Measurements from ENCODE around the gene SLC38A3.
"Not testable (repeated sequence)": the region's sequence is repeated elsewhere in the genome, so short reads cannot be mapped to it uniquely, and the experiment has no call there.

The SLC38A3 gene

DNA sequence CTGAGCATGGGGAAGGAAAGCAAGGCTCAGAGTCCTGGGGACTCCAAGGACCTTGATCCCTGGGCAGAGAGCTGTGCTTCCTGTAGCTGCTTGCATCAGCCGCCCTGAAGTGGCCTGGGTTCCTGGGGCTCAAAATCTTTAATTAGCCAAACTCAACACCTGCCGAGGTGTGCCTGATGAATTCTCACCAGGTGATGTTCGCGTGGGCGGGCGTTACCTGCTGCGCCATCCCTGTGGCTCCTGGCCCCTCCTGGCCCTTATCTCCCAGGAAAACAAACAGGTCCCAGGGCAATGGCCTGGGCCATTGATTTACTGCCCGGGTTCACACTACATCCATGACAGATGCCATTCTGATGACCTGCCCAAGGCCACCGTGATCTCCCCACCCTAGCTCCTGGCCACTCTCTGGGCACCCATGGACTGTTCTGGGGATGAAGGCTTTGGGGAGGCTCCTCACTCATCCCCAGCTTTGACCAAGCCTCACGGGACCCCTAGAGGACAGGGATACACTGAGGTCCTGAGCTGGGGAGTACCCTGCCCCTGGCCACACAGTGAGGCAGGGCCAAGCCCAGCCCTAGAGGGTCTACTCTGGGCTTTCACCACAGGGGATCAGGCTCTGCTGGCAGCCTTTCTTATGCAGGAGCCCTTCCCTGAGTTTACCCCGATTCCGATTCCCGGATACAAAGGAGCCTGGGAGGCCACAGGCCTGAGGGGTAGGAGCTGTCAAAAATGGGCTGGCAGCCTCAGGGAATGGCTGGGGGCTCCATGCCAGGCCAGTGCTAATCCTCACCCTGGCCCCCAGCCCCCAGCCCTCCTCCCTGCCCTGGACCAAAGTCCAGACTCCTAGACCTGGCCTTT lies 5.7 kb downstream of the SLC38A3 start:
- H3K27ac ChIP-seq: no peak overlapping the region
- no peak for DNase-seq (ENCODE audit: low spot score)
- H3K4me3 ChIP-seq: no peak overlapping the region
- TF ChIP-seq, protein P1, sequence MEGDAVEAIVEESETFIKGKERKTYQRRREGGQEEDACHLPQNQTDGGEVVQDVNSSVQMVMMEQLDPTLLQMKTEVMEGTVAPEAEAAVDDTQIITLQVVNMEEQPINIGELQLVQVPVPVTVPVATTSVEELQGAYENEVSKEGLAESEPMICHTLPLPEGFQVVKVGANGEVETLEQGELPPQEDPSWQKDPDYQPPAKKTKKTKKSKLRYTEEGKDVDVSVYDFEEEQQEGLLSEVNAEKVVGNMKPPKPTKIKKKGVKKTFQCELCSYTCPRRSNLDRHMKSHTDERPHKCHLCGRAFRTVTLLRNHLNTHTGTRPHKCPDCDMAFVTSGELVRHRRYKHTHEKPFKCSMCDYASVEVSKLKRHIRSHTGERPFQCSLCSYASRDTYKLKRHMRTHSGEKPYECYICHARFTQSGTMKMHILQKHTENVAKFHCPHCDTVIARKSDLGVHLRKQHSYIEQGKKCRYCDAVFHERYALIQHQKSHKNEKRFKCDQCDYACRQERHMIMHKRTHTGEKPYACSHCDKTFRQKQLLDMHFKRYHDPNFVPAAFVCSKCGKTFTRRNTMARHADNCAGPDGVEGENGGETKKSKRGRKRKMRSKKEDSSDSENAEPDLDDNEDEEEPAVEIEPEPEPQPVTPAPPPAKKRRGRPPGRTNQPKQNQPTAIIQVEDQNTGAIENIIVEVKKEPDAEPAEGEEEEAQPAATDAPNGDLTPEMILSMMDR (IDR thresholded peaks at IDR 0.05): no peak

DNA sequence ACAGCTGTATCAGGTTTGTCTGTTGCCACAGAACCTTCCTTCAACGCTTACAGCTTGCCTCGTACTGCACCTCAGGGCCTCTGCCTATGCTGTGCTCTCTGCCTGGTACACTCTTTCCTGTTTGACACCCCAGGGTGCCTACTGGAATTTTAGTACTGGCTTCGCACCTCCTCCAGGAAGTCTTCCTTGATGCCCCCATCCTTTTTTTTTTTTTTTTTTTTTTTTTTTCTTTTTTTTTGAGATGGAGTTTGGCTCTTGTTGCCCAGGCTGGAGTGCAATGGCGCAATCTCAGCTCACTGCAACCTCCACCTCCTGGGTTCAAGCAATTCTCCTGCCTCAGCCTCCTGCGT lies 6.3 kb downstream of the SLC38A3 start:
- H3K4me3 ChIP-seq; DNase-seq (ENCODE audit: low spot score); H3K27ac ChIP-seq: not testable (repeated sequence)

DNA sequence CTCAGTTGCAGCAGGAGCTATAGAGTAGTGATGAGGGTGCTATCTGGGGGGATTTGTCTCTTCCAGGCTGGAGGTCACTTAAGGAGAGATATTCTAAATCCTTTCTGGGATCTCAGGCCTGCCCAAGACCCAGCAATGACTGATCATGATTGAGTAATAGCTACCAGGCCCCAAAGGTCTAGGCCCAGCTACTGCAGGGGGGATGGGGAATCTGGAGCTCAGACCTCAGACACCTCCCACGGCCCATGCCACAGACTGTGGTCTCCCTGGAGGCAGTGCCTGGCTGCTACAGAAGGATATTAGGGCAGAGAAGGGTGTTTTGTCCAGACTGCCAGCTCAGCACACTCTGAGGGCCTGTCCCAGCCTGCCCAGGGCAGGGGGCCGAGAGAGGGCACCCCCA lies 6.9 kb downstream of the SLC38A3 start:
- Histone ChIP-seq H3K27ac (no peak overlapping the region), H3K4me3 (no peak overlapping the region)
- TF ChIP-seq, protein P1 (IDR thresholded peaks at IDR 0.05): no peak
- DNase-seq (ENCODE audit: low spot score): no peak

DNA sequence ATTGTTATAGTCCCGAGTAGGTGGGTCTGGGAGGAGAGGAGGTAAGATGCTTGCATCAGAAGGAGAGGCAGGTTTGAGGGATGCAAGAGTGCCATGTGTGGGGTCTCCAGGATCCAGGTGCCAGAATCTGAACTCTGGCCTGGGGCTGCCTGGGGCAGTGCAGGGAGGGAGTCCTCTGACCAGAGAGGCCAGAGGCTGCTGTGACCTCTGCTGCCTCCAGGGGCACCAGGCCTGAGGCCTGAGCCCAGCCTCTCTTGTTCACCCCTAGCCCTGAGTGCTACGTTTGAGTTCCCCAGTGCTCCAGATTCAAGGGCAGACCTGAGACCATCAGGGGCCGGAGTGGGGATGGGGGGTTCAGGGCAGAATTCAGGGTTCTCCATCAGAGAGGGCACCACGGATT lies 7.4 kb downstream of the SLC38A3 start:
- no peak overlapping the region for H3K27ac ChIP-seq
- TF ChIP-seq, protein P1 (IDR thresholded peaks at IDR 0.05): no peak
- no peak for DNase-seq (ENCODE audit: low spot score)
- H3K4me3 ChIP-seq: no peak overlapping the region

DNA sequence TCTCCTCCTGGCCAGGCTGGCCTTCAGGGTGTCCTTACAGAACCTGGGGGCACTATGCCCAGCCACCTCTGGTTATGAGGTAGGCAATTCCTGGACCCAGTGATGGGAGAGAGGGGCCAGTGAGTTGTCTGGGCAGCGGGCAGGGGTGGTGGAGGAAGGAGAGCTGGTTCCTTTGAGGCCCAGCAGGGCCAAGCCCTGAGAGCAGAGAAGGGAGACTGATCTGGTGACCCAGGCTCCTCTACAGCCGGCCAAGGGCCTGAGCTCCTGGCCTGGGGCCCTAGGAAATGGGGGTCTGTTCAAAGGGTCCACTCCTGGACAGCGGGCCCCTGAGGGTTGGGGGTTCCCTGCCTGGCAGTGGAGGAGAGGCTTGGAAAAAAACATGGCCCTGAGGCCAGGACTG lies 7.9 kb downstream of the SLC38A3 start:
- DNase-seq (ENCODE audit: low spot score): no peak
- Histone ChIP-seq H3K4me3 (no peak overlapping the region), H3K27ac (no peak overlapping the region)
- TF ChIP-seq, protein P1 (IDR thresholded peaks at IDR 0.05): no peak

DNA sequence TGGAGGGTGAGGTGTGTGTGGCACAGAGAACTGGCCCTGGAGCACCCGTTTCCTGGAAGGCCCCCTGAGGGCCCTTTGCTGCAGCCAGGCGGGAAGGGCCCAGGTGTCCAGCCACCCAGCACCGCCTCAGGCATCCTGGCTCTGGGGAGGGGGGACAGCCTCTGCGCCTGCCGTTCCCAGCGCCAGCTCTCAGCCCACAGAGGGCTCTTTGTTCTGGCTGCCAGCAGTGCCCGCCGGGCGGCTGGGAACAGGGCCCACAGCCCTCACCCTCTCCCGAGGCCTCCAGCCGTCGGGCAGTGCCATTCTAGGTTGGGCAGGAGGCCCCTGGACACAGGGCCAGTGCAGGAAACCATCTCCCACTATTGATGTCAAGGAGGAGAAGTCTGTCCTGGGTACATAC lies 8.3 kb downstream of the SLC38A3 start:
- no peak for DNase-seq (ENCODE audit: low spot score)
- Histone ChIP-seq H3K27ac (no peak overlapping the region), H3K4me3 (no peak overlapping the region)
- TF ChIP-seq, protein P1 (IDR thresholded peaks at IDR 0.05): no peak

DNA sequence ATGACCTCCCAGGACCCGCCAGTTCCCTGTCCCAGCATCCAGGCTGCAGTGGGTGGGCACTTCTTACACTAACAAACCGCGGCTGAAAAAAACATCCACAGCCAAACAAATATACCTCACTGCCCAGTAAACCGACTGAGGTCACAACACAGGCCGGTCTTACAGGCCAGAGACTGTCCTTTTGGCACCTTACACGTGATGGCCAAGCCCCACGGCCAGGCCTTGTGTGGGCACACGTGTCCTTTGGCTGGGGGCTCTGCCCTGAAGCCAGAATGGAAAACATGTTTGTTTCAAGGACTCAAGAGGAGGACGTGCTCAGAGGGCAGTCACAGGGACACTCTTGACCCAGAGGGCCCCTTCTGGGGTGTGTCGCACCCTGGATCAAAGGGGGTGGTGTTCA lies 9.8 kb downstream of the SLC38A3 start:
- H3K4me3 ChIP-seq: no peak overlapping the region
- TF ChIP-seq, protein P1 (IDR thresholded peaks at IDR 0.05): no peak
- no peak overlapping the region for H3K27ac ChIP-seq
- no peak for DNase-seq (ENCODE audit: low spot score)

Data from coronary artery (tissue), 2 donors.